Retinal pigment epithelial cell (primary cell): ENCODE data around the gene DSPP.

Experiments used
- DNase-seq: peaks from one replicate; pipeline ENCODE4 v3.0.0-alpha.2; 2010; ENCODE audit warnings: low read depth
- H3K4me3 ChIP-seq: 2 replicates; pipeline ENCODE4 v1.5.1; 2011; ENCODE audit warnings: mild to moderate bottlenecking, low read length, control low read depth, moderate library complexity
- CTCF ChIP-seq: conservative IDR thresholded peaks from 2 replicates; pipeline ENCODE4 v1.5.1; 2011; ENCODE audit warnings: low read depth, low read length, control low read depth, inconsistent platforms

DSPP gene

GRCh38 chr4:87574996-87575395, 33.3 kb upstream of the DSPP start:
- TF ChIP-seq CTCF = no peak

GRCh38 chr4:87575408-87575807, 32.9 kb upstream of the DSPP start:
- DNase-seq = no peak
- H3K4me3 ChIP-seq = no peak overlapping the region
- TF ChIP-seq CTCF = no peak

More at GRCh38 chr4:87574996-87575395, 33.3 kb upstream of the DSPP start:
- no peak overlapping the region for H3K4me3 ChIP-seq
- no peak for DNase-seq

GRCh38 chr4:87575983-87576382, 32.3 kb upstream of the DSPP start:
- no peak for DNase-seq
- no peak overlapping the region for H3K4me3 ChIP-seq
- TF ChIP-seq CTCF = no peak

GRCh38 chr4:87579478-87579877, 28.9 kb upstream of the DSPP start:
- no peak for DNase-seq
- no peak for TF ChIP-seq CTCF
- H3K4me3 ChIP-seq = no peak overlapping the region

GRCh38 chr4:87580057-87580456, 28.3 kb upstream of the DSPP start:
- H3K4me3 ChIP-seq = no peak overlapping the region
- DNase-seq = no peak
- TF ChIP-seq CTCF = no peak

- H3K4me3 ChIP-seq = no peak overlapping the region
- DNase-seq = no peak
- TF ChIP-seq CTCF = no peak
These were observed 24.0 kb upstream of the DSPP start for GRCh38 chr4:87584222-87584908.

GRCh38 chr4:87589531-87589930, 18.8 kb upstream of the DSPP start:
- TF ChIP-seq CTCF = no peak
- H3K4me3 ChIP-seq = no peak overlapping the region
- peak; percentile 86 for DNase-seq
